HepG2 (cell line): ENCODE data around the gene XCR1.

ENCODE experiments used
- ATF6 ChIP-seq: sonication (generic); formaldehyde crosslinking; conservative IDR thresholded peaks from 2 replicates; pipeline ENCODE4 v1.4.0; 2020; ENCODE audit warnings: missing genetic modification reagents
- BHLHE40 ChIP-seq: IDR thresholded peaks from 2 replicates; pipeline ENCODE4 v1.6.1; 2011; ENCODE audit warnings: low read length, improper control_type of control experiment
- CTCF ChIP-seq: sonication (generic); formaldehyde crosslinking; IDR thresholded peaks from 2 replicates; pipeline ENCODE4 v1.5.0; 2020; ENCODE audit warnings: mild to moderate bottlenecking, missing genetic modification reagents, moderate library complexity
- ELK4 ChIP-seq: sonication (generic); formaldehyde crosslinking; IDR thresholded peaks from 2 replicates; pipeline ENCODE4 v1.9.0; 2021; ENCODE audit warnings: missing genetic modification reagents, borderline replicate concordance
- TOE1 ChIP-seq: sonication (generic); formaldehyde crosslinking; IDR thresholded peaks from 2 replicates; pipeline ENCODE4 v1.4.0; 2020; ENCODE audit warnings: mild to moderate bottlenecking, missing genetic modification reagents
- ZNF724P ChIP-seq: sonication (generic); formaldehyde crosslinking; IDR thresholded peaks from 2 replicates; pipeline ENCODE4 v1.8.0; 2022; ENCODE audit warnings: missing genetic modification reagents, borderline replicate concordance
- ZNF773 ChIP-seq: sonication (generic); formaldehyde crosslinking; IDR thresholded peaks from 2 replicates; pipeline ENCODE4 v1.4.0; 2020; ENCODE audit warnings: missing genetic modification reagents, borderline replicate concordance

- TF ChIP-seq CTCF (CRISPR knock-in tag): no peak
- no peak for TF ChIP-seq ATF6 (CRISPR knock-in tag)
- TF ChIP-seq ZNF724P (CRISPR knock-in tag): no peak
- no peak for TF ChIP-seq ZNF773 (CRISPR knock-in tag)
- TF ChIP-seq ELK4 (CRISPR knock-in tag): no peak
- no peak for TF ChIP-seq TOE1 (CRISPR knock-in tag)
- no peak for TF ChIP-seq BHLHE40
Observed at GRCh38 chr3:46006238-46007032, 20.8 kb downstream of the XCR1 start.
